Fibroblast of villous mesenchyme (primary cell): ENCODE data around the gene PARM1. TPM values are rescaled to one million over a fixed set of nuclear protein-coding genes. Genes with fewer than 3 reads are reported as not detected.

ENCODE experiments used
- DNase-seq: peaks from one replicate; pipeline ENCODE4 v3.0.0-alpha.2; 2010; ENCODE audit warnings: low read depth
- H3K4me3 ChIP-seq: 2 replicates; pipeline ENCODE4 v1.5.1; 2011; ENCODE audit warnings: low read depth, mild to moderate bottlenecking, low read length
- total RNA-seq: library from RNA; depleted of rRNA; stranded (reverse); fragments of >200 nt; gene quantifications from 2 replicates; pipeline ENCODE4 v1.2.3, GENCODE V29; 2012
- TF ChIP-seq, protein P1 (sequence below): IDR thresholded peaks from 2 replicates; pipeline ENCODE4 v1.5.1; 2012; ENCODE audit warnings: low read depth, mild to moderate bottlenecking, low read length; ENCODE audit not compliant: insufficient read depth

Gene PARM1
- total RNA-seq, 1 donor: 0.86 TPM

DNA sequence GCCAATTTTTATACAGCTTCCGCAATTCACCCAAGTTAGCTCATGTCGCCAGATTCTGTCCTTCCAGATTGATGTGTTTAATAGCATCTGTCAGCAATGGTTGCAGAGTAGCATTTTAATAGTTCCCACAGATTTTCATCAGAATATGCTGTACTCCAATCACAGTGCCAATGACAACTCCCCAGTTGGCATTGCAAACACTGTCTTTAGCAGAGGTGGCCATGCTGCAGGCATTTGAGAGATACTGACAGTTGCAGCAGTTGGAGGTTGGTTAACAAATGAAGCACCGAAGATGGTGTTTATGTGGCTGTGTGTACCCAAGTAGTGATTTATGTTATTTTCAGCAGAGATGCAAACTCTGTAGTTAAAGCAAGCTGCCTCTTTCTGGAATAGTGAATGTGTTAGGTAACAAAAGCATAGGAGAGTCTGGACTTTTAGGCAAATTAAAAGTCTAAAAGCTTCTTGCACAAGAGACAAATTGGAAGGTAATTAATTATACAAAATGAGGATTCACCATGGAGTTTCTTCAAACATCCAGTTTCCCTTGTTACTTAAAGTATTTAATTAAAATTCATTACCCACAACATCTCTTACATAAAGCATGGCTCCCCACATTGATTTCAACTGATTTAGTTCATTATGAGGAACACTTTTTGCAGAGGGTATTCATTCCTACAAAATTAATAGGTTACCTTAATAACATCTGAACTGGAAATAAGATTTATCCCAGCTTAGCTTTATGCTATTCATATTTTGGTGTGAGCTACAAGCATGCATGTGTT is 65.2 kb downstream of the PARM1 start:
- DNase-seq: no peak
- H3K4me3 ChIP-seq: no peak overlapping the region
- TF ChIP-seq, protein P1, sequence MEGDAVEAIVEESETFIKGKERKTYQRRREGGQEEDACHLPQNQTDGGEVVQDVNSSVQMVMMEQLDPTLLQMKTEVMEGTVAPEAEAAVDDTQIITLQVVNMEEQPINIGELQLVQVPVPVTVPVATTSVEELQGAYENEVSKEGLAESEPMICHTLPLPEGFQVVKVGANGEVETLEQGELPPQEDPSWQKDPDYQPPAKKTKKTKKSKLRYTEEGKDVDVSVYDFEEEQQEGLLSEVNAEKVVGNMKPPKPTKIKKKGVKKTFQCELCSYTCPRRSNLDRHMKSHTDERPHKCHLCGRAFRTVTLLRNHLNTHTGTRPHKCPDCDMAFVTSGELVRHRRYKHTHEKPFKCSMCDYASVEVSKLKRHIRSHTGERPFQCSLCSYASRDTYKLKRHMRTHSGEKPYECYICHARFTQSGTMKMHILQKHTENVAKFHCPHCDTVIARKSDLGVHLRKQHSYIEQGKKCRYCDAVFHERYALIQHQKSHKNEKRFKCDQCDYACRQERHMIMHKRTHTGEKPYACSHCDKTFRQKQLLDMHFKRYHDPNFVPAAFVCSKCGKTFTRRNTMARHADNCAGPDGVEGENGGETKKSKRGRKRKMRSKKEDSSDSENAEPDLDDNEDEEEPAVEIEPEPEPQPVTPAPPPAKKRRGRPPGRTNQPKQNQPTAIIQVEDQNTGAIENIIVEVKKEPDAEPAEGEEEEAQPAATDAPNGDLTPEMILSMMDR: no peak

DNA sequence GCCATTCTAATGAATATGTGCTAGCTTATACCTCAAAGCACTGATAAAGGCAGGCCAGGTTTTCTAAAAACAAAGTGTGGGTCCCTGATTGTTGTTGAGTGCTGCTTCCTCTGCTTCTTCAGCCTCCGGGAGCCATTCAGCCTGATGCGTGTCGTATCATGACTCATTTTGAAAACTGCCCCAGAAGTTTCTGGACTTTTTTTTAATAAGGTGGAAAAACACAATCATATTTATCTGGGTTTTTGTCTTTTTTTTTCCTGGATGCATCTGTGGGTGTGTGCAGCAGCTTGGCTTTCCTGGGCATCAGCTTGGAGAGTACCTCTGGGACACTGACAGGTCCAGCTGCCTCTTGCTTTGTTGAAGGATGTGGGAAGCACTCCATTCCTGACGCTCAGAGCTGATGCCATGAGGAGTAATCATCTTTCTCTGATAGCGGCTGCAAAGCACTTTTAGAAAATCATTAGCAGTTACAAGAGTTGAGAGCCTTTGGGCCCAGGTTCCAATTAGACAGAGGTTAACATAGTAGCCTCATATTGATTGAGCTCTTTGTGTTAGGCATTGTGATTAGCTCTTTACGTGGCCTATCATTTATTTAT is 66.9 kb downstream of the PARM1 start:
- no peak overlapping the region for H3K4me3 ChIP-seq
- no peak for DNase-seq
- TF ChIP-seq, protein P1: no peak

DNA sequence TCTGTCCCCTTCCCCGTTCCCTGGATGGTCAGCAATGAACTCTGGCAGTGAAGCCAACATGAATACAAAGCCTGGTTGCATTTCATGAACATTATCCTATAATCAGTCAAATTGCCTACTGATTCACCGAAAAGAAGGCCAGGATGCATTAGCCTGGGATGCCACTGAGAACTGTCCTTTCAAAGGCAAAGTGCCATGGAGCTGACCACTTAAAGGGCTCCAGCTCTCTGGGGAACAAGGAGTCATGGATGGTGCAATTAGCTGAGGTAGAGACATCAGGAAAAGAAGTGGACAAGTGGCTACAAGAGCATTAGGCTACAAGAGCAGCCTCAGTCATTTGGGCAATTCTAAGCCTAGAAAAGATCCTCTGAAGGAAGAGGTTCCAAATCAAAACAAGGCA is 69.0 kb downstream of the PARM1 start:
- no peak for DNase-seq
- H3K4me3 ChIP-seq: no peak overlapping the region
- TF ChIP-seq, protein P1: no peak

DNA sequence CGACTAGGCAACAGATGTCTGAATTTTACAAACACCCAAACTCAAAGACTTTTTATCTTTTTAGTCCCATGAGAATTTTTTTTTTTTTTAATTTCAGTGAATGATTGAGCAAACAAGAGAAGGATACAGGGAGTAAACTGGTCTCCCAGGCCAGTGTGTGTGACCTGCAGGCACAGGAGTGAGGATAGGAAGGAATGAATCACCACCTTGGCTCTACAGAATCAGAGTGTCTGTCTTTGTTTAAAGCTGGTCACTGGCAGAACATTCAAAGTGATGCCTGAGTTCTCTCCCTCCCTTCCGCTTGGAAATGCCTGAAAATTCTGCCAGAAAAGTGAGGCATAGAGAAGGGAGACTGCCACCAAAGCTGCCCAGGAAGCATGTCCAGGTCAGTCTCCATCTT is 69.5 kb downstream of the PARM1 start:
- no peak for DNase-seq
- no peak overlapping the region for H3K4me3 ChIP-seq
- TF ChIP-seq, protein P1: no peak

DNA sequence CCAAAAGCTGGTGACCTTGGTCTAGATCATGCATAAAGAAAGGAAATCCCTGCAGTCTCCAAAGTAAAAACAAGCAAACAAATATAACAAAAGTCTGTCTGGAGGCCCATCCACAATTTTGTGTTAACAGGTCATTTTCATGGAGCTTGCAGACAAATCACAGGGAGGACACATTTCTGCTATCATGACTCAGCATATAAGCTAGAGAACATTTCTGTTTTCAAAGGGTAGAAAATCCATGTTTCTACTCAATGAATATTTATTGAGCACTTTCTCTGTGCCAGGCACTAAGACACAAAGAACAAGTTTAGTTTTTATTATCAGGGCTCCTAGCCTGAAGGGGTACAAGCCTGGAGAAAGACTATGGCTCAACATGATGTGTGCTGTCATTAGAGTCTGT is 71.1 kb downstream of the PARM1 start:
- TF ChIP-seq, protein P1: no peak
- H3K4me3 ChIP-seq: no peak overlapping the region

DNA sequence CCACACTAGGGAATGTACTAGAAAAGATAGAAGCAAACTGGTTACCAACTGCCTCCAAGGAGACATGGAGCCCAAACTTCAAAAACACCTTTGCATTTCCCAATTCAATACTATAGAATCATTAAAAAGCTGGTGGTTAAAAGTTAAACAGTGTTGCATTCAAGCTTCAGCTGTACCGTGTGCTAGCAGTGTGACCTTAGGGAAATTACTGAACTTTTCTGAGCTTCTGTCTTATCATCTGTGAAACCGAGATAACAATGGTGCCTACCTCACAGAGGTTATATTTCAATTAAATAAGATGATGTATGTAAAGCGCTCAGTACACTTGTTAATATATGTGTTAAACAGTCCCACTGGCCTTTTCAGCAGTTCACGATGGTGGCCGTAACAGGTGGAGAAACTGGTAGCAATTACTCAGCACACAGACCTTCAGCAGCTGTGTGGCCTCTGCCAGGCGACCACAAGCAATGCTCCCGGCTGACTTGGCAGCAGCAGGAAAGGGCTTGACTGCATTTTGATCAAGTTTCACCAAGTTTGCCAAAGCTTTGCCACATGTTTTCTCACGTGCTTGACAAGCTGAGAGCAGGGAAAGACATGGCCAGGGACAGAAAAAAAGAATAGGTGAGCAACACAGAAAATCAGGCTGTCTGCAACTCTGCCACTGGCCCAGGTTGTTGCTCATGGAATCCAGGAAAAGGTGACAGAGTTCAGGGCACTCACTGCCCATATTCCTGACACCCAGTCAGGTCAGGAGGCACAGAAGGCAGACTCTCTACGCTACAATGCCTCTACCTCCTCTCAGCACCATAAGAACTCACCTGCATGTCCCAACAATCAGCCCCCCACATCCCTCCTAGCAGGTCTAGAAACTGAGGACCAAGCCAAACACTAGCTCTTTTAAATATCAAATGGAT is 72.1 kb downstream of the PARM1 start:
- no peak overlapping the region for H3K4me3 ChIP-seq
- no peak for DNase-seq
- TF ChIP-seq, protein P1: no peak

More for the DNA sequence above, 71.1 kb downstream of the PARM1 start:
- DNase-seq: no peak
